ENCODE data around the gene PQBP1.
A peak's percentile ranks its signal among the peaks of the same experiment; 100 is the strongest.

DNA sequence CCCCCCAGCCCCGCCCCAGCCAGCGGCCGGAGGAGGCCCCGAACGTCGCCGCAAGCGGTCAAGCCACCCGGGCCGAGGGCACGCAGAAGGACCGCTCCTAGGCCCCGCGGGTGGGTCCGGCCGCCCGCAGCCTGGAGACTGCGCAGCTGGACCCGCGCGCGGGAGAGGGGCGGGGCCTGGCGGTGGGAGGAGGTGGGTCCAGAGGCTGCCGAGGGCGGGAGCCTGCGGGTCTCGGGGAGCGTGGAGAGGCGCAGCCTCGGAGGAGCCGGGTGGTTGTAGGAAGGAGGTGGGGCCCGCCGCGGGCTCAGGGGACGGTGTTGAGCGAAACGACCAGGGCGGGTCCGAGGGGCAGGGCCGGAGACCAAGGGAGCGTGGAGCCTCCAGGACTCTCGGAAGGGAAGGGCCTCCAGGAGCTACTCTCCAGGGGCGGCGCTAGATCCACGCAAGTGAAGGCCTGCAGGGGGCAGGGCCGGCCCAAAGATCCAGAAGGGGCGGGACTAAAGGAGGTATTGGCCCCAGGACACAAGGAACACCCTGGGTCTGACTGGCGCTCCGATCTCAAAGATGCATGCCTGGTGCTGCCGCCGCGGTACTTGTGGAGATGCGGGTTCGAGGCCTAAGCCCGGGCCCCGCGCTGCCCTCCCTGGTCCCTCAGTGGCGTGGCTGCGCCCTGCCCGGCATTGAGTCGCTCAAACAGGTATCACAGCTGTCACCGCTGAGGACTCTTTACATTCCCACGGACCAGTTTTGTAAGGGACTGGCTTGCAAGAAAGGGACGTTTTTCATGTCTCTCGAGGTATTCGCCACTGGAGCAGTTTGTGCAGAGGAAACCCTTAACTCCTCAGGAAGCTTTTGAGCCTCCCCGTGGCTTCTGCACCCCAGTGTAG is 6.1 kb upstream of the PQBP1 start:
- TF ChIP-seq, protein P1, sequence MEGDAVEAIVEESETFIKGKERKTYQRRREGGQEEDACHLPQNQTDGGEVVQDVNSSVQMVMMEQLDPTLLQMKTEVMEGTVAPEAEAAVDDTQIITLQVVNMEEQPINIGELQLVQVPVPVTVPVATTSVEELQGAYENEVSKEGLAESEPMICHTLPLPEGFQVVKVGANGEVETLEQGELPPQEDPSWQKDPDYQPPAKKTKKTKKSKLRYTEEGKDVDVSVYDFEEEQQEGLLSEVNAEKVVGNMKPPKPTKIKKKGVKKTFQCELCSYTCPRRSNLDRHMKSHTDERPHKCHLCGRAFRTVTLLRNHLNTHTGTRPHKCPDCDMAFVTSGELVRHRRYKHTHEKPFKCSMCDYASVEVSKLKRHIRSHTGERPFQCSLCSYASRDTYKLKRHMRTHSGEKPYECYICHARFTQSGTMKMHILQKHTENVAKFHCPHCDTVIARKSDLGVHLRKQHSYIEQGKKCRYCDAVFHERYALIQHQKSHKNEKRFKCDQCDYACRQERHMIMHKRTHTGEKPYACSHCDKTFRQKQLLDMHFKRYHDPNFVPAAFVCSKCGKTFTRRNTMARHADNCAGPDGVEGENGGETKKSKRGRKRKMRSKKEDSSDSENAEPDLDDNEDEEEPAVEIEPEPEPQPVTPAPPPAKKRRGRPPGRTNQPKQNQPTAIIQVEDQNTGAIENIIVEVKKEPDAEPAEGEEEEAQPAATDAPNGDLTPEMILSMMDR (IDR thresholded peaks at IDR 0.05; ENCODE audit: low read length), result peak; percentile 32
- TF ChIP-seq EZH2 (IDR thresholded peaks at IDR 0.05; ENCODE audit: borderline replicate concordance, low read length), result no peak

Measured in OCI-LY1 (cell line).